Naive thymus-derived CD4-positive, alpha-beta T cell (primary cell): Measurements from ENCODE around the gene ZNF84. TPM values are rescaled to one million over a fixed set of nuclear protein-coding genes. Genes with fewer than 3 reads are reported as not detected.

Experiments used
- ATAC-seq: fragments of 150-1000 bp; cut with Tn5 transposase; 2 replicates; pipeline ENCODE4 v1.10.0; 2021; ENCODE audit warnings: mild to moderate bottlenecking, moderate library complexity
- CTCF ChIA-PET: fragments of 350-600 bp; sonication (Branson Sonifier 250); formaldehyde crosslinking; loops from one replicate; lab custom pipeline; 2021; ENCODE audit warnings: antibody characterized with exemption; lab: Charles Lee
- POLR2A ChIA-PET: fragments of 350-600 bp; sonication (Branson Sonifier 250); formaldehyde crosslinking; loops from one replicate; lab custom pipeline; 2021; ENCODE audit warnings: antibody characterized with exemption, inconsistent platforms; lab: Charles Lee
- DNase-seq, 9 donors: peaks; one replicate each; pipeline versions ENCODE4 v3.0.0 to v3.0.0-alpha.2; 2020 to 2022; ENCODE audit warnings: mixed read lengths in 1 of 9
- H3K27ac ChIP-seq: one replicate; pipeline ENCODE4 v1.7.0; 2013; ENCODE audit warnings: mild to moderate bottlenecking, low read depth, low read length, moderate library complexity
- H3K27me3 ChIP-seq, 2 donors: one replicate each; pipeline ENCODE4 v1.7.0; 2013; ENCODE audit warnings: low read length in 2 of 2, mild to moderate bottlenecking in 2 of 2, moderate library complexity in 2 of 2; ENCODE audit not compliant: control insufficient read depth in 2 of 2, insufficient read depth in 2 of 2
- H3K36me3 ChIP-seq, 3 experiments: 1 replicate in 2 of 3; 2 replicates in 1 of 3; pipeline ENCODE4 v1.7.0; 2013; ENCODE audit warnings: low read length in 3 of 3, mild to moderate bottlenecking in 3 of 3, moderate library complexity in 1 of 3; ENCODE audit not compliant: insufficient read depth in 3 of 3, control insufficient read depth in 2 of 3
- H3K4me1 ChIP-seq, 2 donors: one replicate each; pipeline ENCODE4 v1.7.0; 2013; ENCODE audit warnings: low read length in 2 of 2, mild to moderate bottlenecking in 2 of 2, moderate library complexity in 1 of 2; ENCODE audit not compliant: control insufficient read depth in 2 of 2, insufficient read depth in 2 of 2
- H3K4me3 ChIP-seq: 2 replicates; pipeline ENCODE4 v1.7.0; 2013; ENCODE audit warnings: mild to moderate bottlenecking, low read length
- H3K9me3 ChIP-seq, 3 experiments: 1 replicate in 2 of 3; 2 replicates in 1 of 3; pipeline ENCODE4 v1.7.0; 2013; ENCODE audit warnings: low read length in 3 of 3; ENCODE audit not compliant: control insufficient read depth in 2 of 3
- H3K27ac Mint-ChIP-seq, 9 donors: one replicate each; pipeline ENCODE4 v1.8.0; 2020 to 2022; ENCODE audit warnings: mixed read lengths in 9 of 9, mild to moderate bottlenecking in 8 of 9, moderate library complexity in 5 of 9, inconsistent platforms in 2 of 9
- H3K27me3 Mint-ChIP-seq, 5 donors: one replicate each; pipeline ENCODE4 v1.8.0; 2021 to 2022; ENCODE audit warnings: mixed read lengths in 5 of 5, mild to moderate bottlenecking in 1 of 5
- H3K36me3 Mint-ChIP-seq, 5 donors: one replicate each; pipeline ENCODE4 v1.8.0; 2020 to 2022; ENCODE audit warnings: mixed read lengths in 5 of 5, mild to moderate bottlenecking in 3 of 5, inconsistent platforms in 1 of 5
- H3K4me1 Mint-ChIP-seq, 7 donors: one replicate each; pipeline ENCODE4 v1.8.0; 2020 to 2022; ENCODE audit warnings: mixed read lengths in 7 of 7, mild to moderate bottlenecking in 3 of 7, inconsistent platforms in 1 of 7
- H3K4me3 Mint-ChIP-seq, 10 donors: one replicate each; pipeline ENCODE4 v1.8.0; 2020 to 2022; ENCODE audit warnings: mild to moderate bottlenecking in 10 of 10, mixed read lengths in 10 of 10, moderate library complexity in 6 of 10, inconsistent platforms in 2 of 10
- H3K9me3 Mint-ChIP-seq, 11 donors: one replicate each; pipeline ENCODE4 v1.8.0; 2020 to 2022; ENCODE audit warnings: mixed read lengths in 11 of 11, mild to moderate bottlenecking in 4 of 11, inconsistent platforms in 1 of 11, moderate library complexity in 1 of 11
- intact Hi-C, 2 donors: fragments of 100-400 bp; cut with micrococcal nuclease; formaldehyde crosslinking; loops; one replicate each; pipeline ENCODE4 v1.15.1; 2023
- polyA plus RNA-seq, 2 donors: library from polyadenylated mRNA; unstranded; fragments of 300-500 nt; fragmentation: Illumina TruSeq; gene quantifications; one replicate each; pipeline ENCODE4 v1.2.3, GENCODE V29; 2021
- total RNA-seq, 6 experiments: library from RNA in 5 of 6; stranded (reverse) in 5 of 6; gene quantifications; 1 replicate in 5 of 6; 2 replicates in 1 of 6; pipeline ENCODE4 v1.2.3 and lab custom pipeline; 2021 to 2026

Gene ZNF84
- total and polyA plus RNA-seq, 7 experiments from 2014 or later = 22.5 to 52.7 (median 28.5) TPM

DNA sequence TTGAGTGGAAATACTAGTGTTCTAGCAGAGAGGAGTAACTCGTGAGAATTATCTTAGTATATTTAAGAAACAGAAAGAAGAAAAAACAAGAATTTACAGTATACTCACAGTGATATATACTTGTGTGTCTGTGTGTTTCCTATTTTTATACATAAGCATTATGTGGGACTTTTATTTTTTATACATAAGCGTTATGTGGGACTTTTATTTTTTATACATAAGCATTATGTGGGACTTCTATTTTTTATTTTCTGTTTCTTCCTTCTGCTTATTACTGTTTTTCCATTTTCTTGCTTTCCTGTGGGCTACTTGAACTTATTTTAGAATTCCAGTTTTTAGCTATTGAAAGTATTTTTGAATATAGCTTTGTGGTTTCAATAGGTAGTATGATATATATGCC, 36.5 kb downstream of the ZNF84 start:
- Mint-ChIP-seq H3K9me3 (peaks cover 10 to 92% (median 53%) of the 10 kb centered on the region in 11 donors), H3K27ac (no peak overlapping the region), H3K27me3 (no peaks in the 10 kb centered on the region), H3K36me3 (peaks cover 4 to 33% (median 10%) of the 10 kb centered on the region in 5 donors), H3K4me3 (no peak overlapping the region), H3K4me1 (no peaks in the 10 kb centered on the region)
- no peaks in the 10 kb centered on the region for H3K4me1 ChIP-seq
- POLR2A ChIA-PET = interaction anchor here (0.6 kb wide), 1 partner anchor 36 kb away, joined by 3 read pairs; no protein-coding TSS in a partner anchor
- ATAC-seq (no peak), DNase-seq (no peak)
- no peak overlapping the region for H3K4me3 ChIP-seq
- CTCF ChIA-PET = no interaction called here
- peaks cover 0 to 80% (median 15%) of the 10 kb centered on the region in 3 experiments for H3K9me3 ChIP-seq
- intact Hi-C loops = no loop called here
- H3K27me3 ChIP-seq = no peaks in the 10 kb centered on the region
- no peak overlapping the region for H3K27ac ChIP-seq
- no peaks in the 10 kb centered on the region for H3K36me3 ChIP-seq

DNA sequence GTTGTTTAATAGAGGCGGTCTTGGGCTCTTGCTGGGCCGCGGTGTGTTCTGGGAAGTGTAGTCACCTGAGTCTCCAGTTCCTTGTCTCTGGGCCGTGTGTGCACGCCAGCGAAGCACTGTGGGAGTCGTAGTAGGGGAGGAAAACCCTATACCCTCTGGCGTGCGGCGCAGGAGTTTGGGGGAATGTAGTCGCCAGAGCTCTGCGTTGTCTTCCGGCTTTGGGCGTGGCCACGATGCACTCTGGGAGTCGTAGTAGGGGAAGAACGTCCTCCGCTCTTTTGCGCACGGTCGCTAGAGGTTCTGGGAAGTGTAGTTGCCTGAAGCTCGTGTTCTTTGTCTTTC, 42.7 kb downstream of the ZNF84 start:
- DNase-seq (peak in 5 of 9 donors; percentile 79 to 99 (median 93)), ATAC-seq (peak; percentile 85)
- intact Hi-C loops = loop anchor here (1.0 kb wide), 11 partner anchors 43 to 370 kb away; partner anchors contain the start of genes CHFR (in 2 of the 2), ZNF10 (in 2 of the 2), ZNF26 (in 2 of the 2) and ZNF268 (in 2 of the 2)
- Histone ChIP-seq H3K9me3 (peaks cover 6 to 75% (median 30%) of the 10 kb centered on the region in 3 experiments), H3K36me3 (peaks cover 7 to 35% (median 14%) of the 10 kb centered on the region in 3 experiments), H3K4me1 (peaks cover 7 to 11% of the 10 kb centered on the region in 2 donors), H3K27me3 (no peaks in the 10 kb centered on the region), H3K4me3 (peak overlapping the region; percentile 94), H3K27ac (peak overlapping the region; percentile 100)
- peaks cover 0 to 22% (median 10%) of the 10 kb centered on the region in 7 donors for H3K4me1 Mint-ChIP-seq
- ChIA-PET CTCF (interaction anchor here (0.6 to 1.5 kb wide), 4 partner anchors 19 to 248 kb away, joined by 3 to 5 read pairs (median 4); partner anchors contain the start of gene ZNF268), POLR2A (interaction anchor here (0.6 to 3.1 kb wide), 8 partner anchors 34 to 193 kb away, joined by 3 to 26 read pairs (median 5); partner anchors contain the start of genes CHFR, ZNF10, ZNF26 and ZNF268)
- H3K27ac Mint-ChIP-seq = no peak overlapping the region
- no peak overlapping the region for H3K4me3 Mint-ChIP-seq
- peaks cover 25 to 58% (median 39%) of the 10 kb centered on the region in 5 donors for H3K36me3 Mint-ChIP-seq
- H3K27me3 Mint-ChIP-seq = no peaks in the 10 kb centered on the region
- H3K9me3 Mint-ChIP-seq = peaks cover 14 to 72% (median 39%) of the 10 kb centered on the region in 11 donors

GRCh38 chr12:133080368-133081158, 43.3 kb downstream of the ZNF84 start, which contains the start of gene ZNF140:
Gene ZNF140 (plus strand): TSS chr12:133080923. CDS start chr12:133081321, 398 bp downstream.
- ChIA-PET POLR2A (interaction anchor here (0.6 to 3.1 kb wide), 9 partner anchors 35 to 193 kb away, joined by 3 to 26 read pairs (median 6); partner anchors contain the start of genes CHFR, ZNF10, ZNF26 and ZNF268), CTCF (interaction anchor here (0.6 to 1.5 kb wide), 4 partner anchors 18 to 249 kb away, joined by 3 to 5 read pairs (median 4); partner anchors contain the start of gene ZNF268)
- H3K36me3 ChIP-seq = peaks cover 11 to 41% (median 19%) of the 10 kb centered on the region in 3 experiments
- H3K27me3 ChIP-seq = no peaks in the 10 kb centered on the region
- DNase-seq = peak; percentile 91 to 97 (median 96)
- H3K27ac ChIP-seq = peak within 1 kb of the TSS; percentile 100
- Mint-ChIP-seq H3K27me3 (no peaks in the 10 kb centered on the region), H3K27ac (peak within 1 kb of the TSS in 1 of 9 donors; percentile 41), H3K4me1 (peaks cover 0 to 22% (median 10%) of the 10 kb centered on the region in 7 donors), H3K4me3 (no peak within 1 kb of the TSS), H3K9me3 (peaks cover 14 to 74% (median 41%) of the 10 kb centered on the region in 11 donors), H3K36me3 (peaks cover 28 to 64% (median 45%) of the 10 kb centered on the region in 5 donors)
- peak within 1 kb of the TSS; percentile 94 for H3K4me3 ChIP-seq
- peaks cover 6 to 76% (median 35%) of the 10 kb centered on the region in 3 experiments for H3K9me3 ChIP-seq
- H3K4me1 ChIP-seq = peaks cover 7 to 11% of the 10 kb centered on the region in 2 donors
- ATAC-seq = peak; percentile 77
- intact Hi-C loops = loop anchor here (1.0 kb wide), 11 partner anchors 43 to 370 kb away; partner anchors contain the start of genes CHFR (in 2 of the 2), ZNF10 (in 2 of the 2), ZNF26 (in 2 of the 2) and ZNF268 (in 2 of the 2)

GRCh38 chr12:133081159-133081780, 44.0 kb downstream of the ZNF84 start:
- Histone ChIP-seq H3K36me3 (peaks cover 11 to 48% (median 27%) of the 10 kb centered on the region in 3 experiments), H3K4me3 (peak overlapping the region; percentile 94), H3K9me3 (peaks cover 6 to 75% (median 35%) of the 10 kb centered on the region in 3 experiments), H3K27ac (peak overlapping the region; percentile 100), H3K4me1 (peaks cover 7 to 11% of the 10 kb centered on the region in 2 donors), H3K27me3 (no peaks in the 10 kb centered on the region)
- DNase-seq = peak in 1 of 9 donors; percentile 9
- intact Hi-C loops = no loop called here
- H3K27me3 Mint-ChIP-seq = no peaks in the 10 kb centered on the region
- H3K4me3 Mint-ChIP-seq = no peak overlapping the region
- peak; percentile 47 for ATAC-seq
- peaks cover 28 to 70% (median 52%) of the 10 kb centered on the region in 5 donors for H3K36me3 Mint-ChIP-seq
- H3K9me3 Mint-ChIP-seq = peaks cover 14 to 76% (median 41%) of the 10 kb centered on the region in 11 donors
- POLR2A ChIA-PET = interaction anchor here (1.3 to 3.1 kb wide), 3 partner anchors 49 to 100 kb away, joined by 7 to 26 read pairs (median 23); partner anchors contain the start of genes ZNF10, ZNF26, ZNF268 and ZNF891
- peaks cover 0 to 22% (median 10%) of the 10 kb centered on the region in 7 donors for H3K4me1 Mint-ChIP-seq
- CTCF ChIA-PET = interaction anchor here (0.7 to 1.5 kb wide), 2 partner anchors 100 kb away, joined by 3 to 4 read pairs; partner anchors contain the start of gene ZNF268
- H3K27ac Mint-ChIP-seq = peak overlapping the region in 1 of 9 donors; percentile 41

DNA sequence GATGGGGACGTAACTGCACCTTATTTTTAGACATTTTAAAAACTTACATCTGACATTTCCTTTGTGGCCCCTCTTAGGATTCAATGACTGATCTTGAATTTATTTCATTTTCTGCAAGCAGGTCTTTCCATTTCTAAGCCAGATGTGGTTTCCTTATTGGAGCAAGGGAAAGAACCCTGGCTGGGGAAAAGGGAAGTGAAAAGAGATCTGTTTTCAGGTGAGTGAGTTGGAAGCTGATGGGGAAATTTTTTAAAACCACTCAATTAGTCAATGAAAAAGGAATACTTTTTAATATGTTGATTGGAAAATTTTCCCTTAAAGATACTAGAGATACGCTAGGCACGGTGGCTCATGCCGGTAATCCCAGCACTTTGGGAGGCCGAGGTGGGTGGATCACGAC, 46.0 kb downstream of the ZNF84 start:
- Histone ChIP-seq H3K27me3 (no peaks in the 10 kb centered on the region), H3K4me1 (peaks cover 7 to 11% of the 10 kb centered on the region in 2 donors), H3K4me3 (no peak overlapping the region), H3K27ac (no peak overlapping the region), H3K36me3 (peaks cover 11 to 69% (median 37%) of the 10 kb centered on the region in 3 experiments), H3K9me3 (peaks cover 6 to 75% (median 30%) of the 10 kb centered on the region in 3 experiments)
- intact Hi-C loops = no loop called here
- Mint-ChIP-seq H3K4me3 (peak overlapping the region in 1 of 10 donors; percentile 16), H3K27ac (no peak overlapping the region), H3K9me3 (peaks cover 4 to 76% (median 38%) of the 10 kb centered on the region in 11 donors), H3K27me3 (no peaks in the 10 kb centered on the region), H3K4me1 (peaks cover 0 to 24% (median 10%) of the 10 kb centered on the region in 7 donors), H3K36me3 (peaks cover 32 to 72% (median 66%) of the 10 kb centered on the region in 5 donors)
- POLR2A ChIA-PET = interaction anchor here (0.7 kb wide), 1 partner anchor 174 kb away, joined by 3 read pairs; no protein-coding TSS in a partner anchor
- no peak for DNase-seq
- no peak for ATAC-seq
- CTCF ChIA-PET = no interaction called here
